VCaP (cell line): ENCODE data around the gene SH3PXD2B.

Source experiments
- H3K27ac ChIP-seq: fragments of 450-650 bp; 2 replicates; pipeline ENCODE4 v1.5.1; 2017
- CTCF ChIP-seq: fragments of 450-650 bp; conservative IDR thresholded peaks from 2 replicates; pipeline ENCODE4 v1.5.1; 2017; ENCODE audit warnings: mild to moderate bottlenecking, moderate library complexity

Gene SH3PXD2B

GRCh38 chr5:172454358-172455086, at the start of gene SH3PXD2B:
TSS of gene SH3PXD2B (minus strand) at chr5:172454525. CDS start at chr5:172454352, 173 bp downstream.
- H3K27ac ChIP-seq, result peak within 1 kb of the TSS; percentile 61

GRCh38 chr5:172502969-172503368, 48.6 kb upstream of the SH3PXD2B start:
- TF ChIP-seq CTCF, result no peak
- no peak overlapping the region for H3K27ac ChIP-seq

More at GRCh38 chr5:172454358-172455086, at the start of gene SH3PXD2B:
- no peak for TF ChIP-seq CTCF

GRCh38 chr5:172502410-172502809, 48.1 kb upstream of the SH3PXD2B start:
- no peak overlapping the region for H3K27ac ChIP-seq
- no peak for TF ChIP-seq CTCF

- no peak overlapping the region for H3K27ac ChIP-seq
- no peak for TF ChIP-seq CTCF
These were observed 47.5 kb upstream of the SH3PXD2B start for GRCh38 chr5:172501708-172502320.

GRCh38 chr5:172499287-172499686, 45.0 kb upstream of the SH3PXD2B start:
- no peak for TF ChIP-seq CTCF

GRCh38 chr5:172498431-172499129, 44.3 kb upstream of the SH3PXD2B start:
- no peak overlapping the region for H3K27ac ChIP-seq
- no peak for TF ChIP-seq CTCF

More at GRCh38 chr5:172499287-172499686, 45.0 kb upstream of the SH3PXD2B start:
- H3K27ac ChIP-seq, result no peak overlapping the region

- TF ChIP-seq CTCF, result no peak
- no peak overlapping the region for H3K27ac ChIP-seq
These were observed 43.4 kb upstream of the SH3PXD2B start for GRCh38 chr5:172497591-172498255.
